Loucy (cell line): ENCODE measurements around the gene SAMD4A.

ENCODE experiments used
- H2AFZ ChIP-seq: fragments of 200-600 bp; sonication (generic); 2 replicates; pipeline ENCODE4 v1.6.0; 2016; ENCODE audit warnings: antibody characterized with exemption, mild to moderate bottlenecking, low read length, moderate library complexity
- H3F3A ChIP-seq: fragments of 200-600 bp; 2 replicates; pipeline ENCODE4 v1.6.0; 2016; ENCODE audit warnings: antibody characterized with exemption, low read depth, mild to moderate bottlenecking
- H3K27me3 ChIP-seq: fragments of 200-600 bp; sonication (generic); 2 replicates; pipeline ENCODE4 v1.6.1; 2014; ENCODE audit warnings: low read length, mild to moderate bottlenecking; ENCODE audit not compliant: insufficient read depth, poor library complexity, severe bottlenecking
- H3K36me3 ChIP-seq: fragments of 200-600 bp; sonication (generic); 2 replicates; pipeline ENCODE4 v1.6.1; 2016; ENCODE audit warnings: low read length; ENCODE audit not compliant: insufficient read depth
- H3K4me1 ChIP-seq: fragments of 200-600 bp; sonication (generic); 2 replicates; pipeline ENCODE4 v1.5.1; 2014; ENCODE audit warnings: low read length, mild to moderate bottlenecking; ENCODE audit not compliant: insufficient read depth, poor library complexity, severe bottlenecking
- H3K4me2 ChIP-seq: fragments of 200-600 bp; sonication (generic); 2 replicates; pipeline ENCODE4 v1.6.0; 2014; ENCODE audit warnings: antibody characterized with exemption, low read length, low read depth, mild to moderate bottlenecking; ENCODE audit not compliant: poor library complexity, severe bottlenecking
- H3K4me3 ChIP-seq: fragments of 200-600 bp; sonication (generic); 2 replicates; pipeline ENCODE4 v1.5.1; 2014; ENCODE audit warnings: low read length, mild to moderate bottlenecking, mixed read lengths; ENCODE audit not compliant: poor library complexity, severe bottlenecking
- H3K79me2 ChIP-seq: fragments of 200-600 bp; sonication (generic); 2 replicates; pipeline ENCODE4 v1.6.1; 2014; ENCODE audit warnings: low read length; ENCODE audit not compliant: insufficient read depth
- H3K9ac ChIP-seq: fragments of 200-600 bp; sonication (generic); 2 replicates; pipeline ENCODE4 v1.6.0; 2014; ENCODE audit warnings: mild to moderate bottlenecking, low read depth, low read length, moderate library complexity; ENCODE audit not compliant: poor library complexity, severe bottlenecking
- H3K9me2 ChIP-seq: fragments of 200-600 bp; sonication (generic); replicated peaks from 2 replicates; pipeline ENCODE4 v1.6.1; 2016; ENCODE audit warnings: low read depth, low read length, mixed read lengths
- H3K9me3 ChIP-seq: fragments of 200-600 bp; sonication (generic); 2 replicates; pipeline ENCODE4 v1.6.1; 2014; ENCODE audit warnings: mild to moderate bottlenecking, antibody characterized with exemption, low read length, low read depth; ENCODE audit not compliant: insufficient read depth
- H4K20me1 ChIP-seq: fragments of 200-600 bp; sonication (generic); 2 replicates; pipeline ENCODE4 v1.6.0; 2014; ENCODE audit warnings: antibody characterized with exemption, low read length, mild to moderate bottlenecking; ENCODE audit not compliant: insufficient read depth, poor library complexity, severe bottlenecking
- EZH2phosphoT487 ChIP-seq: fragments of 200-600 bp; IDR thresholded peaks from 2 replicates; pipeline ENCODE4 v1.6.1; 2018; ENCODE audit warnings: antibody characterized with exemption, mild to moderate bottlenecking, moderate library complexity, borderline replicate concordance
- TF ChIP-seq, protein P1 (sequence below): fragments of 200-600 bp; sonication (generic); conservative IDR thresholded peaks from 2 replicates; pipeline ENCODE4 v1.5.1; 2014; ENCODE audit warnings: mild to moderate bottlenecking, antibody characterized with exemption, low read length

Gene SAMD4A

GRCh38 chr14:54632452-54632851, 65.5 kb downstream of the SAMD4A start:
- H3K9me2 ChIP-seq, result no peaks in the 10 kb centered on the region
- H3K27me3 ChIP-seq, result no peaks in the 10 kb centered on the region
- peaks cover 2% of the 10 kb centered on the region for H3F3A ChIP-seq
- no peaks in the 10 kb centered on the region for H4K20me1 ChIP-seq
- H3K4me2 ChIP-seq, result no peak overlapping the region
- H3K79me2 ChIP-seq, result no peaks in the 10 kb centered on the region
- no peak overlapping the region for H2AFZ ChIP-seq
- no peak overlapping the region for H3K4me3 ChIP-seq
- peaks cover 17% of the 10 kb centered on the region for H3K4me1 ChIP-seq
- no peaks in the 10 kb centered on the region for H3K36me3 ChIP-seq
- H3K9ac ChIP-seq, result no peak overlapping the region
- no peaks in the 10 kb centered on the region for H3K9me3 ChIP-seq
- TF ChIP-seq, protein P1, sequence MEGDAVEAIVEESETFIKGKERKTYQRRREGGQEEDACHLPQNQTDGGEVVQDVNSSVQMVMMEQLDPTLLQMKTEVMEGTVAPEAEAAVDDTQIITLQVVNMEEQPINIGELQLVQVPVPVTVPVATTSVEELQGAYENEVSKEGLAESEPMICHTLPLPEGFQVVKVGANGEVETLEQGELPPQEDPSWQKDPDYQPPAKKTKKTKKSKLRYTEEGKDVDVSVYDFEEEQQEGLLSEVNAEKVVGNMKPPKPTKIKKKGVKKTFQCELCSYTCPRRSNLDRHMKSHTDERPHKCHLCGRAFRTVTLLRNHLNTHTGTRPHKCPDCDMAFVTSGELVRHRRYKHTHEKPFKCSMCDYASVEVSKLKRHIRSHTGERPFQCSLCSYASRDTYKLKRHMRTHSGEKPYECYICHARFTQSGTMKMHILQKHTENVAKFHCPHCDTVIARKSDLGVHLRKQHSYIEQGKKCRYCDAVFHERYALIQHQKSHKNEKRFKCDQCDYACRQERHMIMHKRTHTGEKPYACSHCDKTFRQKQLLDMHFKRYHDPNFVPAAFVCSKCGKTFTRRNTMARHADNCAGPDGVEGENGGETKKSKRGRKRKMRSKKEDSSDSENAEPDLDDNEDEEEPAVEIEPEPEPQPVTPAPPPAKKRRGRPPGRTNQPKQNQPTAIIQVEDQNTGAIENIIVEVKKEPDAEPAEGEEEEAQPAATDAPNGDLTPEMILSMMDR, result no peak
- no peak for TF ChIP-seq EZH2phosphoT487

GRCh38 chr14:54633076-54633475, 66.1 kb downstream of the SAMD4A start:
- Histone ChIP-seq H3F3A (no peaks in the 10 kb centered on the region), H3K4me3 (no peak overlapping the region), H2AFZ (no peak overlapping the region), H3K9me2 (no peaks in the 10 kb centered on the region), H4K20me1 (no peaks in the 10 kb centered on the region), H3K9me3 (no peaks in the 10 kb centered on the region), H3K4me1 (peaks cover 12% of the 10 kb centered on the region), H3K9ac (no peak overlapping the region), H3K27me3 (no peaks in the 10 kb centered on the region), H3K4me2 (no peak overlapping the region), H3K36me3 (no peaks in the 10 kb centered on the region), H3K79me2 (no peaks in the 10 kb centered on the region)
- TF ChIP-seq EZH2phosphoT487, result no peak
- TF ChIP-seq, protein P1, result no peak

GRCh38 chr14:54637270-54638134, 70.6 kb downstream of the SAMD4A start:
- Histone ChIP-seq H3K4me1 (no peaks in the 10 kb centered on the region), H3K4me3 (no peak overlapping the region), H3K9me3 (no peaks in the 10 kb centered on the region), H3K9ac (no peak overlapping the region), H3K36me3 (no peaks in the 10 kb centered on the region), H3K9me2 (no peaks in the 10 kb centered on the region), H4K20me1 (no peaks in the 10 kb centered on the region), H3F3A (no peaks in the 10 kb centered on the region), H3K4me2 (no peak overlapping the region), H3K79me2 (no peaks in the 10 kb centered on the region), H2AFZ (no peak overlapping the region), H3K27me3 (no peaks in the 10 kb centered on the region)
- TF ChIP-seq, protein P1, result no peak
- TF ChIP-seq EZH2phosphoT487, result no peak
